ENCODE results near the gene ERVFRD-1. TPM values are rescaled to one million over a fixed set of nuclear protein-coding genes. Genes with fewer than 3 reads are reported as not detected.

Gene ERVFRD-1, protein sequence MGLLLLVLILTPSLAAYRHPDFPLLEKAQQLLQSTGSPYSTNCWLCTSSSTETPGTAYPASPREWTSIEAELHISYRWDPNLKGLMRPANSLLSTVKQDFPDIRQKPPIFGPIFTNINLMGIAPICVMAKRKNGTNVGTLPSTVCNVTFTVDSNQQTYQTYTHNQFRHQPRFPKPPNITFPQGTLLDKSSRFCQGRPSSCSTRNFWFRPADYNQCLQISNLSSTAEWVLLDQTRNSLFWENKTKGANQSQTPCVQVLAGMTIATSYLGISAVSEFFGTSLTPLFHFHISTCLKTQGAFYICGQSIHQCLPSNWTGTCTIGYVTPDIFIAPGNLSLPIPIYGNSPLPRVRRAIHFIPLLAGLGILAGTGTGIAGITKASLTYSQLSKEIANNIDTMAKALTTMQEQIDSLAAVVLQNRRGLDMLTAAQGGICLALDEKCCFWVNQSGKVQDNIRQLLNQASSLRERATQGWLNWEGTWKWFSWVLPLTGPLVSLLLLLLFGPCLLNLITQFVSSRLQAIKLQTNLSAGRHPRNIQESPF
- total RNA-seq (not detected), total RNA-seq (0 to 0.27 (median 0) reads per million in 172 experiments)
- 0.08 TPM for polyA plus RNA-seq (2013, experiment 1 of 2)
- polyA plus RNA-seq (2013, experiment 2 of 2): 0.24 TPM

DNA sequence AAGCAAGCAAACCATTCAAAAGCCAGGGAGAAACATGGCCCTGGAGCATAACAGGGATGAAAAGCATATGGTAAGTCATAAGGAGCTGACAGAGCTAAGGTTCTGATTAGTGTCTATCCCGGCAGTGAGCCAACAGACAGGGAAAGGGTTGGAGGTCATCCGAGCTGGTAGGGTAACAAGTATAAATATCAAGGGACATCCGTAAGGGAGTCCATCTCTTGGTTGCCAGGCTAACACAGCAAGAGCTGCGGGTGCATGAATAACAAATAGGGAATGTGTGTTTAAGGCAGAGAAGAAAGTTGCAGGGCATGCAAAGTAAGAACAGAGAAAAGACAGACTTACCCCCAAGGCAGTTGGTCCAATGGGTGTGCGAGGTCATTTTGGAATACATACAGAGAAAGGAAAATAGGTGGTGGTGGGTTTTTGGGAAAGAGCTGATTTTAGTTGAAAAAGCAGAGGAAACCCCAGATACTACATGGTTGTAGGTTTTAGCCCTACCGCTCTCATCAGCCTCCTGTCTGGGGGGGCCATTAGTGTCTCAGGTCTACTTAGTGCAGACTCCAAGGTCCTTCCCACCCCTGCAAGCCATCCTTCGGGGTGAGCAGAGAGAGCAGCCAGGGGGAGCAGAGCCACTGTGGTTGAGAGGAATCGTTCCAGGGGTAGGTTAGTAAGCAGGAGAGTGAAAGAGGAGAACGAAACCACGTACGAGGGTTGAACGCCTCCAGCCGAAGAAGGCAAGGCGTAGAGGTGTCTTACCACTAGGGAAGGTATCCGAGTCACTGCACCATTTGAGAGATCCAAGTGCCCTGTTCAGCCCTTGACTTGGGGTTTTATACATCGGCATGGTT is at the start of gene ERVFRD-1:
TSS of gene ERVFRD-1 (minus strand) at position 805 of the 848 bp plus-strand sequence. CDS start 6,415 bp downstream, outside the sequence.
- Histone ChIP-seq H3K4me1 (ENCODE audit: insufficient read depth, low read length) (peaks cover 16% of the 10 kb centered on the region), H3K36me3 (ENCODE audit: insufficient read depth, low read length) (no peaks in the 10 kb centered on the region), H3K9me3 (ENCODE audit: control insufficient read depth in 1 of 2, insufficient read depth in 1 of 2, low read length in 2 of 2) (no peaks in the 10 kb centered on the region), H3K27ac (ENCODE audit: low read depth in 1 of 2, low read length in 2 of 2) (no peak within 1 kb of the TSS), H3K4me3 (ENCODE audit: low read length) (peak within 1 kb of the TSS; percentile 14), H3K27me3 (ENCODE audit: control insufficient read depth in 1 of 2, insufficient read depth in 2 of 2, low read length in 2 of 2) (no peaks in the 10 kb centered on the region)
- peak within 1 kb of the TSS; percentile 74 for H3K4me3 Mint-ChIP-seq
- TF ChIP-seq, protein P1, sequence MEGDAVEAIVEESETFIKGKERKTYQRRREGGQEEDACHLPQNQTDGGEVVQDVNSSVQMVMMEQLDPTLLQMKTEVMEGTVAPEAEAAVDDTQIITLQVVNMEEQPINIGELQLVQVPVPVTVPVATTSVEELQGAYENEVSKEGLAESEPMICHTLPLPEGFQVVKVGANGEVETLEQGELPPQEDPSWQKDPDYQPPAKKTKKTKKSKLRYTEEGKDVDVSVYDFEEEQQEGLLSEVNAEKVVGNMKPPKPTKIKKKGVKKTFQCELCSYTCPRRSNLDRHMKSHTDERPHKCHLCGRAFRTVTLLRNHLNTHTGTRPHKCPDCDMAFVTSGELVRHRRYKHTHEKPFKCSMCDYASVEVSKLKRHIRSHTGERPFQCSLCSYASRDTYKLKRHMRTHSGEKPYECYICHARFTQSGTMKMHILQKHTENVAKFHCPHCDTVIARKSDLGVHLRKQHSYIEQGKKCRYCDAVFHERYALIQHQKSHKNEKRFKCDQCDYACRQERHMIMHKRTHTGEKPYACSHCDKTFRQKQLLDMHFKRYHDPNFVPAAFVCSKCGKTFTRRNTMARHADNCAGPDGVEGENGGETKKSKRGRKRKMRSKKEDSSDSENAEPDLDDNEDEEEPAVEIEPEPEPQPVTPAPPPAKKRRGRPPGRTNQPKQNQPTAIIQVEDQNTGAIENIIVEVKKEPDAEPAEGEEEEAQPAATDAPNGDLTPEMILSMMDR (IDR thresholded peaks at IDR 0.05): no peak
- no peaks in the 10 kb centered on the region for H3K27me3 Mint-ChIP-seq
- no peak within 1 kb of the TSS for H3K27ac Mint-ChIP-seq
- intact Hi-C loops (cut with DNase I, micrococcal nuclease): no loop called here
- DNase-seq: no peak
- CTCF ChIA-PET: no interaction called here
- H3K9me3 Mint-ChIP-seq: no peaks in the 10 kb centered on the region
- POLR2A ChIA-PET: interaction anchor here (0.6 kb wide), 1 partner anchor 600 kb away, joined by 3 read pairs; no protein-coding TSS in a partner anchor
- no peaks in the 10 kb centered on the region for H3K36me3 Mint-ChIP-seq (ENCODE audit: low read depth)
- no peak for ATAC-seq (ENCODE audit: poor library complexity)
- peaks cover 38% of the 10 kb centered on the region for H3K4me1 Mint-ChIP-seq (ENCODE audit: low read depth)

DNA sequence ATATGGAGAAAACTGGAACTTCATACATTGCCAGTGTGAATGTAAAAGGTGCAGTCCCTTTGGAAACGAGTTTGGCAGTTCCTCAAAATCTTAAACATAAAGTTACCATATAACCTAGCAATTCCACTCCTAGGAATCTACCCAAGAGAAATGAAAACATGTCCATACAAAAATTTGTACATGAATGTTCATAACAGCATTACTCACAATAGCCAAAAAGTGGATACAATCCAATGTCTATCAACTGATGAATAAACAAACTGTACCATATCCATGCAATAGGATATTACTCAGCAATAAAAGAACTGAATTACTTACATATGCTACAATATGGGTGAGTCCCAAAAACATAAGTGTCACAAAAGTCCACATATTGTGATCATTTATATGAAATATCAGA is 48.7 kb upstream of the ERVFRD-1 start:
- peaks cover 4% of the 10 kb centered on the region for H3K27me3 Mint-ChIP-seq
- H3K27ac Mint-ChIP-seq: no peak overlapping the region
- no peak overlapping the region for H3K4me3 Mint-ChIP-seq
- no peaks in the 10 kb centered on the region for H3K36me3 ChIP-seq (ENCODE audit: insufficient read depth, low read length)
- no peaks in the 10 kb centered on the region for H3K27me3 ChIP-seq (ENCODE audit: control insufficient read depth in 1 of 2, insufficient read depth in 2 of 2, low read length in 2 of 2)
- no peak overlapping the region for H3K27ac ChIP-seq (ENCODE audit: low read depth in 1 of 2, low read length in 2 of 2)
- H3K36me3 Mint-ChIP-seq (ENCODE audit: low read depth): no peaks in the 10 kb centered on the region
- H3K9me3 ChIP-seq (ENCODE audit: control insufficient read depth in 1 of 2, insufficient read depth in 1 of 2, low read length in 2 of 2): no peaks in the 10 kb centered on the region
- DNase-seq (no peak), ATAC-seq (ENCODE audit: poor library complexity) (no peak)
- POLR2A ChIA-PET: no interaction called here
- TF ChIP-seq, protein P1 (IDR thresholded peaks at IDR 0.05): no peak
- no peaks in the 10 kb centered on the region for H3K4me1 ChIP-seq (ENCODE audit: insufficient read depth, low read length)
- intact Hi-C loops (cut with DNase I, micrococcal nuclease): no loop called here
- no peaks in the 10 kb centered on the region for H3K4me1 Mint-ChIP-seq (ENCODE audit: low read depth)
- H3K9me3 Mint-ChIP-seq: no peaks in the 10 kb centered on the region
- no peak overlapping the region for H3K4me3 ChIP-seq (ENCODE audit: low read length)
- CTCF ChIA-PET: no interaction called here

DNA sequence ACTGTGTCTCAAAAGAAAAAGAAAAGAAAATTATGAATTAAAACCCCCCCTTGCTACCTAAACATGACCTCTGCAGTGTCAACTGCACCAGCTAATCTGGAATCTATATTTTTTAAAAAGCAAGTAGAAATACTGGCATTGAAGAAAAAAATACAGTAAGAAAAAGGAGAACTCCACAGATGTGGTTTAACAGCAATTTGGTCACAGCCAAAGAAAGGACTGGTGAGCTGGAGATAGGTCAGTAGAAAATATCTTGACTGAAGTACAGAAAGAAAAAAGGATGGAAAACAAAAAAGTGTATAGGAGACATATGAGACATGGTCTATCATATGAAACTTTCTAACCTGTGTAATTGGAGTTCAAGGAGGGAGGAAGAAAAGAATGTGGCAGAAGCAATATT is 44.1 kb upstream of the ERVFRD-1 start:
- no peaks in the 10 kb centered on the region for H3K9me3 ChIP-seq (ENCODE audit: control insufficient read depth in 1 of 2, insufficient read depth in 1 of 2, low read length in 2 of 2)
- intact Hi-C loops (cut with DNase I, micrococcal nuclease): no loop called here
- Mint-ChIP-seq H3K4me1 (ENCODE audit: low read depth) (peaks cover 7% of the 10 kb centered on the region), H3K9me3 (no peaks in the 10 kb centered on the region), H3K27me3 (peaks cover 14% of the 10 kb centered on the region), H3K36me3 (ENCODE audit: low read depth) (no peaks in the 10 kb centered on the region), H3K27ac (no peak overlapping the region), H3K4me3 (no peak overlapping the region)
- no peak overlapping the region for H3K4me3 ChIP-seq (ENCODE audit: low read length)
- TF ChIP-seq, protein P1 (IDR thresholded peaks at IDR 0.05): no peak
- CTCF ChIA-PET: no interaction called here
- no peaks in the 10 kb centered on the region for H3K36me3 ChIP-seq (ENCODE audit: insufficient read depth, low read length)
- ATAC-seq (ENCODE audit: poor library complexity) (no peak), DNase-seq (no peak)
- POLR2A ChIA-PET: no interaction called here
- no peak overlapping the region for H3K27ac ChIP-seq (ENCODE audit: low read depth in 1 of 2, low read length in 2 of 2)
- H3K27me3 ChIP-seq (ENCODE audit: control insufficient read depth in 1 of 2, insufficient read depth in 2 of 2, low read length in 2 of 2): peaks cover 0 to 2% of the 10 kb centered on the region in 2 experiments
- no peaks in the 10 kb centered on the region for H3K4me1 ChIP-seq (ENCODE audit: insufficient read depth, low read length)
